HEK293 (cell line): ENCODE measurements around the gene ITGB2.

Experiments used
- CTCF ChIA-PET: fragments of 350-600 bp; formaldehyde crosslinking; extraction: SDS; loops from one replicate; lab custom pipeline; 2021; ENCODE audit warnings: antibody characterized with exemption; lab: Yijun Ruan, JAX
- POLR2A ChIA-PET: fragments of 300-600 bp; formaldehyde crosslinking; extraction: SDS; loops from one replicate; lab custom pipeline; 2020; ENCODE audit warnings: antibody characterized with exemption, inconsistent platforms; lab: Yijun Ruan, JAX
- H3K27ac ChIP-seq: fragments of 200-500 bp; sonication (Bioruptor generic); 2 replicates; pipeline ENCODE4 v1.5.1; 2014; ENCODE audit warnings: low read depth, low read length, control low read depth, inconsistent platforms; ENCODE audit errors: extremely low read depth
- H3K36me3 ChIP-seq, 2 experiments: fragments of 200-500 bp in 1 of 2; sonication (Bioruptor generic) in 1 of 2; 1 replicate in 1 of 2; 2 replicates in 1 of 2; pipeline ENCODE4 v1.5.1; 2014 to 2017; ENCODE audit warnings: inconsistent platforms in 2 of 2, low read length in 2 of 2; ENCODE audit not compliant: control insufficient read depth in 2 of 2, insufficient read depth in 1 of 2
- H3K4me1 ChIP-seq: fragments of 200-500 bp; sonication (Bioruptor generic); 2 replicates; pipeline ENCODE4 v1.5.1; 2014; ENCODE audit warnings: mild to moderate bottlenecking, low read length, inconsistent platforms; ENCODE audit not compliant: control insufficient read depth, insufficient read depth
- H3K4me3 ChIP-seq: 2 replicates; pipeline ENCODE4 v1.5.1; 2011; ENCODE audit warnings: low read depth, mild to moderate bottlenecking, control low read depth, low read length, moderate library complexity
- H3K9me3 ChIP-seq: fragments of 200-500 bp; sonication (Bioruptor generic); 2 replicates; pipeline ENCODE4 v1.5.1; 2014; ENCODE audit warnings: low read depth, low read length, inconsistent platforms; ENCODE audit not compliant: control insufficient read depth, insufficient read depth
- GLIS1 ChIP-seq: fragments of 450-650 bp; formaldehyde crosslinking; IDR thresholded peaks from 2 replicates; pipeline ENCODE4 v1.5.1; 2016; ENCODE audit warnings: missing biosample characterization, missing genetic modification characterization
- SP2 ChIP-seq: fragments of 450-650 bp; formaldehyde crosslinking; IDR thresholded peaks from 2 replicates; pipeline ENCODE4 v1.5.1; 2016; ENCODE audit warnings: missing biosample characterization, missing genetic modification characterization
- ZBTB1 ChIP-seq: fragments of 450-650 bp; formaldehyde crosslinking; IDR thresholded peaks from 2 replicates; pipeline ENCODE4 v1.5.1; 2016; ENCODE audit warnings: missing biosample characterization, missing genetic modification characterization
- ZBTB7A ChIP-seq: fragments of 450-650 bp; formaldehyde crosslinking; IDR thresholded peaks from 2 replicates; pipeline ENCODE4 v1.5.1; 2016; ENCODE audit warnings: low read depth, missing biosample characterization, missing genetic modification characterization
- ZEB2 ChIP-seq: fragments of 450-650 bp; formaldehyde crosslinking; IDR thresholded peaks from 2 replicates; pipeline ENCODE4 v1.5.1; 2016; ENCODE audit warnings: missing biosample characterization, missing genetic modification characterization
- ZFP37 ChIP-seq: fragments of 450-650 bp; formaldehyde crosslinking; IDR thresholded peaks from 2 replicates; pipeline ENCODE4 v1.5.1; 2016; ENCODE audit warnings: missing biosample characterization, missing genetic modification characterization
- ZFP41 ChIP-seq: fragments of 450-650 bp; formaldehyde crosslinking; IDR thresholded peaks from 2 replicates; pipeline ENCODE4 v1.5.1; 2016; ENCODE audit warnings: missing biosample characterization, missing genetic modification characterization, borderline replicate concordance
- ZFP69B ChIP-seq: fragments of 450-650 bp; formaldehyde crosslinking; IDR thresholded peaks from 2 replicates; pipeline ENCODE4 v1.5.1; 2016; ENCODE audit warnings: missing biosample characterization, missing genetic modification characterization
- ZNF112 ChIP-seq: fragments of 450-650 bp; formaldehyde crosslinking; IDR thresholded peaks from 2 replicates; pipeline ENCODE4 v1.5.0; 2017; ENCODE audit warnings: missing biosample characterization, missing genetic modification characterization
- ZNF133 ChIP-seq: fragments of 450-650 bp; formaldehyde crosslinking; IDR thresholded peaks from 2 replicates; pipeline ENCODE4 v1.5.1; 2016; ENCODE audit warnings: missing biosample characterization, missing genetic modification characterization
- ZNF157 ChIP-seq: fragments of 450-650 bp; formaldehyde crosslinking; IDR thresholded peaks from 2 replicates; pipeline ENCODE4 v1.5.1; 2016; ENCODE audit warnings: missing biosample characterization, missing genetic modification characterization
- ZNF175 ChIP-seq: fragments of 450-650 bp; formaldehyde crosslinking; IDR thresholded peaks from 2 replicates; pipeline ENCODE4 v1.5.1; 2016; ENCODE audit warnings: missing biosample characterization, missing genetic modification characterization
- ZNF19 ChIP-seq: fragments of 450-650 bp; formaldehyde crosslinking; IDR thresholded peaks from 2 replicates; pipeline ENCODE4; 2016; ENCODE audit warnings: missing biosample characterization, missing genetic modification characterization, low read depth
- ZNF548 ChIP-seq: fragments of 450-650 bp; formaldehyde crosslinking; IDR thresholded peaks from 2 replicates; pipeline ENCODE4 v1.5.1; 2016; ENCODE audit warnings: missing biosample characterization, missing genetic modification characterization
- ZNF654 ChIP-seq: fragments of 450-650 bp; formaldehyde crosslinking; IDR thresholded peaks from 2 replicates; pipeline ENCODE4 v1.5.1; 2016; ENCODE audit warnings: low read depth, missing biosample characterization, missing genetic modification characterization
- TF ChIP-seq, protein P1 (sequence below): fragments of 450-650 bp; formaldehyde crosslinking; conservative IDR thresholded peaks from 2 replicates; pipeline ENCODE4 v1.5.1; 2016; ENCODE audit warnings: low read depth, missing biosample characterization, missing genetic modification characterization
- TF ChIP-seq, protein P2 (sequence below): fragments of 450-650 bp; formaldehyde crosslinking; IDR thresholded peaks from 2 replicates; pipeline ENCODE4 v1.5.1; 2016; ENCODE audit warnings: missing biosample characterization, missing genetic modification characterization

ITGB2 gene

DNA sequence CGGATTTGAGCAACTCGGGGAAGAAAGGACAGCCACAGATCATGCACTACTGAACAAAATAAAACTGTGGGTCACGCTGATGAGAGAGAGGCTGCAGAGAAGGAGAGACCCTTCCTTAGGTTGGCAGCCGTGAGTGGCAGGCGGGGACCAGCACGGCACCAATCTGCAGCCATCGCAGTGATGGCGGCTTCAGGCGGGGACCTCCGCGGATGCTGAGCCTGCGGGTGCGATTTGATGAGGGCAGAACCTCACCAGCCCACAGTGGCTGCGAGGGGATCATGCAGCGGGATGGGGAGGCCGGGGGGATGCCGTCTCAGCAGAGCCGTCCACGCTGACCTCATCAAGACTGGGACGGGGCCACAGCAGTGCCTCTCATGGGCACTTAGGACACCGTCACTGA is 11.8 kb downstream of the ITGB2 start:
- no peaks in the 10 kb centered on the region for H3K9me3 ChIP-seq
- POLR2A ChIA-PET, result no interaction called here
- CTCF ChIA-PET, result no interaction called here
- H3K27ac ChIP-seq, result no peak overlapping the region
- no peaks in the 10 kb centered on the region for H3K36me3 ChIP-seq
- no peak overlapping the region for H3K4me3 ChIP-seq
- H3K4me1 ChIP-seq, result no peaks in the 10 kb centered on the region
- no peak for TF ChIP-seq ZBTB7A
- no peak for TF ChIP-seq ZFP37 (tag by site-specific recombination)
- TF ChIP-seq ZFP41, result no peak
- TF ChIP-seq ZNF133 (tag by site-specific recombination), result no peak

DNA sequence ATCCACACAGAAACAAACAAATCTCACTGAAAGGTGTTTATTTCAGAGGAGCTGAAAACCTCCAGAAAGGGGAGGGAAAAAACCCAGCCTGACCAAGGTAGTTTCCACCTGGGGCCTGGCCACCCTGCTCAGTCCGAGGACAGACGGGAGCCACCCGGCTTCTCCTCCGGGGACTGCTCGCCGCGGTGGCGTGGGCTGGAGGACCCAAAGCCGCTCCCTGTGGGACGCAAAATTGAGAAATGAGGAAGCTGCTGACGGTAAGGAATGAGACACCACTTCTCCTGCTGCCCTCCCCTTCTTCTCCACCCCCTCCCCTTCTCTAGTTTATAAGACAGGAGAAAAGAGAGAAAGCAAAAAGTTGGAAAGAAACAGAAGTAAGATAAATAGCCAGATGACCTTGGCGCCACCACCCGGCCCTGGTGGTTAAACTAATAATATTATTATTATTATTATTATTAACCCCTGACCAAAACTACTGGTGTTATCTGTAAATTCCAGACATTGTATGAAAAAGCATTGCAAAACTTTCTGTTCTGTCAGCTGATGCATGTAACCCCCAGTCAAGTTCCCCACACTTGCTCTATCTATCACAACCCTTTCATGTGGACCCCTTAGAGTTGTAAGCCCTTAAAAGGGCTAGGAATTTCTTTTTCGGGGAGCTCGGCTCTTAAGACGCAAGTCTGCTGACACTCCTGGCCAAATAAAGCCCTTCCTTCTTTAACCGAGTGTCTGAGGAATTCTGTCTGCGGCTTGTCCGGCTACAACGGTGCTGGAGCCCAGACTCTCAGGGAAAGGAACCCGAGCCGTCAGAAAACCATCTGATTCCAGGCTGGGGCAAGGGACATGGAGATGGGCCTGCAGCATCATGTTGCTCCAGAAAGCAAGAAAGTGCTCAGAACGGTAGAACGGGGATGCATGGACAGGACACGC is 12.5 kb downstream of the ITGB2 start:
- Histone ChIP-seq H3K4me1 (no peaks in the 10 kb centered on the region), H3K4me3 (no peak overlapping the region), H3K36me3 (no peaks in the 10 kb centered on the region), H3K27ac (no peak overlapping the region), H3K9me3 (no peaks in the 10 kb centered on the region)
- ChIA-PET POLR2A (no interaction called here), CTCF (interaction anchor here (1.3 kb wide), 1 partner anchor 229 kb away, joined by 4 read pairs; no protein-coding TSS in a partner anchor)
- TF ChIP-seq ZNF19 (tag by site-specific recombination) (no peak), ZNF654 (tag by site-specific recombination) (no peak), ZNF548 (tag by site-specific recombination) (no peak), SP2 (tag by site-specific recombination) (no peak), ZNF175 (tag by site-specific recombination) (no peak), ZBTB1 (tag by site-specific recombination) (no peak), ZEB2 (no peak), ZNF157 (tag by site-specific recombination) (no peak)
- TF ChIP-seq, protein P1, sequence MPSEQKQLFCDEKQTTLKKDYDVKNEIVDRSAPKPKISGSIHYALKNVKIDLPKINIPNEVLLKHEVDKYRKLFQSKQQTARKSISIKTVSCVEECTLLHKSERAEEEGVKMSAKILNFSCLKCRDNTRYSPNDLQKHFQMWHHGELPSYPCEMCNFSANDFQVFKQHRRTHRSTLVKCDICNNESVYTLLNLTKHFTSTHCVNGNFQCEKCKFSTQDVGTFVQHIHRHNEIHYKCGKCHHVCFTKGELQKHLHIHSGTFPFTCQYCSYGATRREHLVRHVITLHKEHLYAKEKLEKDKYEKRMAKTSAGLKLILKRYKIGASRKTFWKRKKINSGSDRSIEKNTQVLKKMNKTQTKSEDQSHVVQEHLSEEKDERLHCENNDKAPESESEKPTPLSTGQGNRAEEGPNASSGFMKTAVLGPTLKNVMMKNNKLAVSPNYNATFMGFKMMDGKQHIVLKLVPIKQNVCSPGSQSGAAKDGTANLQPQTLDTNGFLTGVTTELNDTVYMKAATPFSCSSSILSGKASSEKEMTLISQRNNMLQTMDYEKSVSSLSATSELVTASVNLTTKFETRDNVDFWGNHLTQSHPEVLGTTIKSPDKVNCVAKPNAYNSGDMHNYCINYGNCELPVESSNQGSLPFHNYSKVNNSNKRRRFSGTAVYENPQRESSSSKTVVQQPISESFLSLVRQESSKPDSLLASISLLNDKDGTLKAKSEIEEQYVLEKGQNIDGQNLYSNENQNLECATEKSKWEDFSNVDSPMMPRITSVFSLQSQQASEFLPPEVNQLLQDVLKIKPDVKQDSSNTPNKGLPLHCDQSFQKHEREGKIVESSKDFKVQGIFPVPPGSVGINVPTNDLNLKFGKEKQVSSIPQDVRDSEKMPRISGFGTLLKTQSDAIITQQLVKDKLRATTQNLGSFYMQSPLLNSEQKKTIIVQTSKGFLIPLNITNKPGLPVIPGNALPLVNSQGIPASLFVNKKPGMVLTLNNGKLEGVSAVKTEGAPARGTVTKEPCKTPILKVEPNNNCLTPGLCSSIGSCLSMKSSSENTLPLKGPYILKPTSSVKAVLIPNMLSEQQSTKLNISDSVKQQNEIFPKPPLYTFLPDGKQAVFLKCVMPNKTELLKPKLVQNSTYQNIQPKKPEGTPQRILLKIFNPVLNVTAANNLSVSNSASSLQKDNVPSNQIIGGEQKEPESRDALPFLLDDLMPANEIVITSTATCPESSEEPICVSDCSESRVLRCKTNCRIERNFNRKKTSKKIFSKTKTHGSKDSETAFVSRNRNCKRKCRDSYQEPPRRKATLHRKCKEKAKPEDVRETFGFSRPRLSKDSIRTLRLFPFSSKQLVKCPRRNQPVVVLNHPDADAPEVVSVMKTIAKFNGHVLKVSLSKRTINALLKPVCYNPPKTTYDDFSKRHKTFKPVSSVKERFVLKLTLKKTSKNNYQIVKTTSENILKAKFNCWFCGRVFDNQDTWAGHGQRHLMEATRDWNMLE (tag by site-specific recombination), result no peak

DNA sequence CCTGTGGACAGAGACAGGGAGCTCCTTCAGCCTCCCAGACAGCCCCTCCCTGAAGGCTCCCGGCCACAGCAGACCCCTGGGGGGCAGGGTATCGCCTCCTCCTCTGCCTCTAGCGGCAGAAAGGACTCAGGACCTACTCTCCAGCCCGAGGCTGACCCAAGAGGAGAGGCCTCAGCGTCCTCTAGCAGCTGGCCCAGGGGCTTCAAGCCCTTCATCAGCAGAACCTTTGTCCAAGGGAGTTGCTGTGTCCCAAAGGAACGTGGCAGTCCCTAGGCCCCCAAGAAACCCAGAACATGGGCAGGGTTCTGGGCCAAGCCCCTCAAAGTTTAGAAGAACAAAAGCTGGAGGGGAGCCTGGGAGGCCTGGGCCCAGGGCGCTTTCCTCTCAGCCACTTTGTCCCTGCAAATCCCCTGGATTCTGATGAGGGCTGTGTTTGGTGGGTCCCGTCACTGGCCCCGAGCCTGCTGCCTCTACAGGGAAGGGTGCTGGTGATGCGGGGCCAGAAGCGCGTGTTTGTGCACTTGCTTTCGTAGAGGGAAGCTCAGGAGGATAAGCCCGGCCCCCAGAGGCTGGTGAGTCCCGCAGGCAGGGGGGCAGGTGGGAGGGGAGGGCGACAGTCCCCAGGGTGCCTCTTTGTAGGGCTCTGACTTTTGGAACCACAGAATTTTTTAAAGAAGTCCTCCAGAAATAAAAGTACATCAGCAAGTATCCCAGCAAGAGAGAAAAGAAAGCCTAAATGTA is 13.3 kb downstream of the ITGB2 start:
- TF ChIP-seq ZNF112, result no peak
- 0 out of 2 replicates have a peak, but pooled peaks have one; percentile 50 for TF ChIP-seq ZFP69B (tag by site-specific recombination)
- TF ChIP-seq, protein P2, sequence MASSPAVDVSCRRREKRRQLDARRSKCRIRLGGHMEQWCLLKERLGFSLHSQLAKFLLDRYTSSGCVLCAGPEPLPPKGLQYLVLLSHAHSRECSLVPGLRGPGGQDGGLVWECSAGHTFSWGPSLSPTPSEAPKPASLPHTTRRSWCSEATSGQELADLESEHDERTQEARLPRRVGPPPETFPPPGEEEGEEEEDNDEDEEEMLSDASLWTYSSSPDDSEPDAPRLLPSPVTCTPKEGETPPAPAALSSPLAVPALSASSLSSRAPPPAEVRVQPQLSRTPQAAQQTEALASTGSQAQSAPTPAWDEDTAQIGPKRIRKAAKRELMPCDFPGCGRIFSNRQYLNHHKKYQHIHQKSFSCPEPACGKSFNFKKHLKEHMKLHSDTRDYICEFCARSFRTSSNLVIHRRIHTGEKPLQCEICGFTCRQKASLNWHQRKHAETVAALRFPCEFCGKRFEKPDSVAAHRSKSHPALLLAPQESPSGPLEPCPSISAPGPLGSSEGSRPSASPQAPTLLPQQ (tag by site-specific recombination), result peak; percentile 40; the same call in 1 of the 2 replicates
- peak; percentile 14; the same call in 1 of the 2 replicates for TF ChIP-seq GLIS1
- CTCF ChIA-PET, result interaction anchor here (1.3 kb wide), 1 partner anchor 230 kb away, joined by 4 read pairs; no protein-coding TSS in a partner anchor
- Histone ChIP-seq H3K4me1 (no peaks in the 10 kb centered on the region), H3K9me3 (no peaks in the 10 kb centered on the region), H3K36me3 (no peaks in the 10 kb centered on the region), H3K27ac (no peak overlapping the region), H3K4me3 (no peak overlapping the region)
- POLR2A ChIA-PET, result no interaction called here
